Prostate gland (tissue), 2 donors: ENCODE results near the gene ABCF2.

Source experiments
- CTCF ChIP-seq, 4 experiments: fragments of 200-600 bp in 2 of 4; fragments of 450-650 bp in 2 of 4; sonication (generic) in 2 of 4; IDR thresholded peaks; 1 replicate in 3 of 4; 2 replicates in 1 of 4; pipeline ENCODE4 v1.5.1; 2016 to 2019; ENCODE audit warnings: antibody characterized with exemption in 4 of 4, mild to moderate bottlenecking in 2 of 4, moderate library complexity in 2 of 4
- POLR2A ChIP-seq: fragments of 450-650 bp; IDR thresholded peaks from one replicate; pipeline ENCODE4 v1.6.1; 2016; ENCODE audit warnings: antibody characterized with exemption, mild to moderate bottlenecking

- TF ChIP-seq POLR2A, result no peak
- TF ChIP-seq CTCF (IDR thresholded peaks at IDR 0.05), result no peak
Observed at GRCh38 chr7:151201751-151202150, 25.3 kb downstream of the ABCF2 start.
